ENCODE data around the gene TMEM54. TPM values are rescaled to one million over a fixed set of nuclear protein-coding genes. Genes with fewer than 3 reads are reported as not detected.

Gene TMEM54
- total and polyA plus RNA-seq, 4 experiments from 2014 or later, result not detected

- Mint-ChIP-seq H3K9me3 (no peaks in the 10 kb centered on the region), H3K36me3 (peaks cover 34 to 37% of the 10 kb centered on the region in 2 donors), H3K27me3 (no peaks in the 10 kb centered on the region), H3K27ac (no peak overlapping the region), H3K4me1 (peaks cover 0 to 2% (median 0%) of the 10 kb centered on the region in 4 donors), H3K4me3 (peak overlapping the region in 1 of 8 donors; percentile 8)
- DNase-seq, result no peak
- H3K4me3 ChIP-seq (ENCODE audit: low read length in 2 of 2), result no peak overlapping the region
- H3K27me3 ChIP-seq (ENCODE audit: insufficient read depth, low read length), result no peaks in the 10 kb centered on the region
- ChIA-PET POLR2A (ENCODE audit: partially characterized antibody) (no interaction called here), CTCF (ENCODE audit: partially characterized antibody) (interaction anchor here (1.2 kb wide), 1 partner anchor 23 kb away, joined by 3 read pairs; no protein-coding TSS in a partner anchor)
- no peaks in the 10 kb centered on the region for H3K9me3 ChIP-seq (ENCODE audit: control insufficient read depth in 1 of 2, low read length in 2 of 2)
- intact Hi-C loops (cut with micrococcal nuclease), result no loop called here
- H3K36me3 ChIP-seq (ENCODE audit: insufficient read depth, low read length), result peaks cover 9% of the 10 kb centered on the region
- no peak overlapping the region for H3K27ac ChIP-seq (ENCODE audit: low read depth, low read length)
- H3K4me1 ChIP-seq (ENCODE audit: insufficient read depth, low read length), result no peaks in the 10 kb centered on the region
Measured at GRCh38 chr1:32848354-32849063, 52.7 kb downstream of the TMEM54 start.

Other genes starting within 250 kb of the TMEM54 start
- gene SYNC, start 198.6 kb downstream of the TMEM54 start, total RNA-seq, result not detected
- not detected for gene SYNC, start 198.6 kb downstream of the TMEM54 start, polyA plus RNA-seq
- gene YARS1, start 84.0 kb downstream of the TMEM54 start, total RNA-seq, result 100 to 1,000 TPM; 110 to 114 TPM
- 10 to 100 TPM; 46.6 to 70.0 TPM for gene YARS1, start 84.0 kb downstream of the TMEM54 start, polyA plus RNA-seq
- gene S100PBP, start 83.7 kb downstream of the TMEM54 start, total RNA-seq, result 10 to 100 TPM; 63.2 to 65.5 TPM
- gene S100PBP, start 83.7 kb downstream of the TMEM54 start, polyA plus RNA-seq, result 10 to 100 TPM in 1 of 2 donors, 1 to 10 TPM in 1; 6.5 to 14.0 TPM
- gene FNDC5, start 30.5 kb downstream of the TMEM54 start, total RNA-seq, result not detected
- gene FNDC5, start 30.5 kb downstream of the TMEM54 start, polyA plus RNA-seq, result not detected
- under 1 TPM in 1 of 2 experiments, not detected in 1; 0.70 TPM for gene HPCA, start 14.9 kb downstream of the TMEM54 start, total RNA-seq
- not detected for gene HPCA, start 14.9 kb downstream of the TMEM54 start, polyA plus RNA-seq
- gene RNF19B, start 63.4 kb upstream of the TMEM54 start, total RNA-seq, result 10 to 100 TPM; 28.5 to 30.6 TPM
- gene RNF19B, start 63.4 kb upstream of the TMEM54 start, polyA plus RNA-seq, result 1 to 10 TPM; 1.1 to 4.8 TPM
- gene AK2, start 135.5 kb upstream of the TMEM54 start, total RNA-seq, result 10 to 100 TPM; 88.5 to 94.5 TPM
- gene AK2, start 135.5 kb upstream of the TMEM54 start, polyA plus RNA-seq, result 100 to 1,000 TPM; 109 to 148 TPM
- gene AZIN2, start 179.8 kb upstream of the TMEM54 start, total RNA-seq, result 1 to 10 TPM; 6.9 to 8.0 TPM
- gene AZIN2, start 179.8 kb upstream of the TMEM54 start, polyA plus RNA-seq, result 1 to 10 TPM; 5.4 to 6.7 TPM